AG04450 (cell line): ENCODE results near the gene DNTT. TPM values are rescaled to one million over a fixed set of nuclear protein-coding genes. Genes with fewer than 3 reads are reported as not detected.

Experiments used
- CTCF ChIA-PET: fragments of 300-600, 350-600 bp; formaldehyde crosslinking; extraction: SDS; loops from one replicate; lab custom pipeline; 2022; ENCODE audit warnings: antibody characterized with exemption, inconsistent platforms; lab: Charles Lee
- POLR2A ChIA-PET: fragments of 350-600 bp; formaldehyde crosslinking; extraction: SDS; loops from one replicate; lab custom pipeline; 2021; ENCODE audit warnings: antibody characterized with exemption, inconsistent platforms; lab: Yijun Ruan, JAX
- DNase-seq: peaks from one replicate; pipeline ENCODE4 v3.0.0-alpha.2; 2011; ENCODE audit warnings: low read depth, low spot score
- H3K27ac ChIP-seq: one replicate; pipeline ENCODE4 v1.5.1; 2012; ENCODE audit warnings: low read depth, low read length, control low read depth
- H3K27me3 ChIP-seq: one replicate; pipeline ENCODE4 v1.6.0; 2012; ENCODE audit warnings: low read length; ENCODE audit not compliant: control insufficient read depth, insufficient read depth
- H3K4me3 ChIP-seq: 2 replicates; pipeline ENCODE4 v1.5.1; 2011; ENCODE audit warnings: mild to moderate bottlenecking, low read depth, low read length, control low read depth
- H3K9me3 ChIP-seq: 2 replicates; pipeline ENCODE4 v1.5.1; 2012; ENCODE audit warnings: low read length; ENCODE audit not compliant: control insufficient read depth, insufficient read depth
- polyA minus RNA-seq: library from RNA; depleted of rRNA, polyadenylated mRNA; stranded (reverse); fragments of >200 nt; gene quantifications from 2 replicates; pipeline ENCODE4 v1.2.3, GENCODE V29; 2011; rRNA and poly(A)+ RNA removed
- polyA plus RNA-seq: library from polyadenylated mRNA; depleted of rRNA; stranded (reverse); fragments of >200 nt; gene quantifications from 2 replicates; pipeline ENCODE4 v1.2.3, GENCODE V29; 2011; rRNA removed
- TF ChIP-seq, protein P1 (sequence below): IDR thresholded peaks from 2 replicates; pipeline ENCODE4 v1.5.1; 2011; ENCODE audit warnings: low read depth, low read length, control low read depth, inconsistent platforms

DNTT gene
- polyA plus RNA-seq (not detected in 2 replicates), polyA minus RNA-seq (not detected in 2 replicates)

DNA sequence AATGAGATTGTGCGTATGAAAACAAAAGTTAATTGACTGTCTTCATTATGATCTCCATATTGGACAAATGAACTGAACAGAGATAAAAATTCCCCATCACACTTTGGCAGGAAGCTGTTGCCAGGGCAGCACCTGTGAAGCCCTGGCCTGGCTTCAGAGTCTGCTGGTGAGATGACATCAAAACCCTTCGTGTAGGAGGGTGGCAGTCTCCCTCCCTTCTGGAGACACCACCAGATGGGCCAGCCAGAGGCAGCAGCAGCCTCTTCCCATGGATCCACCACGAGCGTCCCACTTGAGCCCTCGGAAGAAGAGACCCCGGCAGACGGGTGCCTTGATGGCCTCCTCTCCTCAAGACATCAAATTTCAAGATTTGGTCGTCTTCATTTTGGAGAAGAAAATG, at the start of gene DNTT:
DNTT (plus strand) TSS at position 205 of the 400 bp plus-strand sequence; CDS start at position 269, 64 bp downstream.
- TF ChIP-seq, protein P1, sequence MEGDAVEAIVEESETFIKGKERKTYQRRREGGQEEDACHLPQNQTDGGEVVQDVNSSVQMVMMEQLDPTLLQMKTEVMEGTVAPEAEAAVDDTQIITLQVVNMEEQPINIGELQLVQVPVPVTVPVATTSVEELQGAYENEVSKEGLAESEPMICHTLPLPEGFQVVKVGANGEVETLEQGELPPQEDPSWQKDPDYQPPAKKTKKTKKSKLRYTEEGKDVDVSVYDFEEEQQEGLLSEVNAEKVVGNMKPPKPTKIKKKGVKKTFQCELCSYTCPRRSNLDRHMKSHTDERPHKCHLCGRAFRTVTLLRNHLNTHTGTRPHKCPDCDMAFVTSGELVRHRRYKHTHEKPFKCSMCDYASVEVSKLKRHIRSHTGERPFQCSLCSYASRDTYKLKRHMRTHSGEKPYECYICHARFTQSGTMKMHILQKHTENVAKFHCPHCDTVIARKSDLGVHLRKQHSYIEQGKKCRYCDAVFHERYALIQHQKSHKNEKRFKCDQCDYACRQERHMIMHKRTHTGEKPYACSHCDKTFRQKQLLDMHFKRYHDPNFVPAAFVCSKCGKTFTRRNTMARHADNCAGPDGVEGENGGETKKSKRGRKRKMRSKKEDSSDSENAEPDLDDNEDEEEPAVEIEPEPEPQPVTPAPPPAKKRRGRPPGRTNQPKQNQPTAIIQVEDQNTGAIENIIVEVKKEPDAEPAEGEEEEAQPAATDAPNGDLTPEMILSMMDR: no peak
- H3K27me3 ChIP-seq: no peaks in the 10 kb centered on the region
- H3K4me3 ChIP-seq: no peak within 1 kb of the TSS
- ChIA-PET POLR2A (no interaction called here), CTCF (interaction anchor here (1.0 kb wide), 1 partner anchor 10 kb away, joined by 3 read pairs; no protein-coding TSS in a partner anchor)
- no peak within 1 kb of the TSS for H3K27ac ChIP-seq
- no peak for DNase-seq
- H3K9me3 ChIP-seq: no peaks in the 10 kb centered on the region

DNA sequence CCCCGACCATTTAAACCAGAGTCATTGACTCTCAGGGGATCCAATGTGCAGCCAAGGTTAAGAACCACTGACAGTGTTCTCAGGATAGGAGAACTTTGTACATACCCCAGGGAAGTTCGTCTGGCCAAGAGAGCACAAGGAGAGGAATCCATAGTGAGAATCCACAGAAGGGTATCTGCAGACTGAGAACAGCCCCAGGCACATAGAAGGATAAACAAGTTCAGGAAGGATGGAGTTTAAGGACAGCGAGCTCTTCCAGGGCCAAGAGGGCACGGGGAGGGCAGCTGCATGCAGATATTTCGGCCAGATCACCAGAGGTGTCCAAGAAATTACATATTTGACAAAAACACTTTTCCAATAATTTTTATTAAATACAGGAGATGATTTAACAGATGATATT, 49.3 kb upstream of the DNTT start:
- peaks cover 10% of the 10 kb centered on the region for H3K27me3 ChIP-seq
- no peaks in the 10 kb centered on the region for H3K9me3 ChIP-seq
- DNase-seq: no peak
- H3K27ac ChIP-seq: no peak overlapping the region
- CTCF ChIA-PET: interaction anchor here (1.4 kb wide), 1 partner anchor 25 kb away, joined by 4 read pairs; no protein-coding TSS in a partner anchor
- TF ChIP-seq, protein P1: no peak
- POLR2A ChIA-PET: no interaction called here
- H3K4me3 ChIP-seq: no peak overlapping the region

DNA sequence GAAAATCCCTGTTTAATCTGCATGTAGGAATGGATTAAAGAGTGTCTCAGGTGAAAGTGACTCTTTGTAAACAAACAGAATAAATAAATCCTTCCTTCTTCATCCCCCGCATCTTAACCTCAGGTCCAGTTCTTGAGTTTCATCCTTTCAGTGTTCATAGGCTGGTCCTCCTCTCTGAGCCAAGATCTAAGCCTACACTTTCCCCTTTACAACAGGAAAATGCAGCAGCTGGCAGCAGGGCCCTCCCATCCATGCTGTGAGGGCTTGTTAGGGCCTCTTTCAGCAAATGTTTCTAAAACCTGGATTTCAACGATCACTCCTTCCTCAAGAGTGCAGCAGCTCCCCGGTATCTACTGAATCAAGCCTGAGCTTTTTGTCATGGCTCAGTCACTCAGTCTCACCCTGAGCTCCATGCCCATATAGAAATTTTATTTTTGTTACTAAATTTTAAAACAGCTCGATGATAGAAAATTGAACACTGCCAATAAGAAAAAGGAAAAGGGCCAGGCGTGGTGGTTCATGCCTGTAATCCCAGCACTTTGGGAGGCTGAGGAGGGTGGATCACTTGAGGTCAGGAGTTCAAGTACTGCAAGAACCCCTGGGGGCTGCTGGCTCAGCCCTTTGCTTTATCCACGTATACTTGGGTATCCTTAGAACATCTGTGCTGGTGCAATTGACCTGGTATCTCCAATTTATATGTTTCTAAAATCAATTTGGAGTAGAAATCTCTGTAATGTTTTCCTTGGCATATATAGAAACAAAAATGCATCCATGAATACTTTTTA, 48.5 kb upstream of the DNTT start:
- ChIA-PET CTCF (interaction anchor here (1.4 kb wide), 1 partner anchor 26 kb away, joined by 4 read pairs; no protein-coding TSS in a partner anchor), POLR2A (no interaction called here)
- Histone ChIP-seq H3K27ac (no peak overlapping the region), H3K27me3 (peaks cover 10% of the 10 kb centered on the region), H3K9me3 (no peaks in the 10 kb centered on the region), H3K4me3 (no peak overlapping the region)
- DNase-seq: no peak
- TF ChIP-seq, protein P1: no peak

DNA sequence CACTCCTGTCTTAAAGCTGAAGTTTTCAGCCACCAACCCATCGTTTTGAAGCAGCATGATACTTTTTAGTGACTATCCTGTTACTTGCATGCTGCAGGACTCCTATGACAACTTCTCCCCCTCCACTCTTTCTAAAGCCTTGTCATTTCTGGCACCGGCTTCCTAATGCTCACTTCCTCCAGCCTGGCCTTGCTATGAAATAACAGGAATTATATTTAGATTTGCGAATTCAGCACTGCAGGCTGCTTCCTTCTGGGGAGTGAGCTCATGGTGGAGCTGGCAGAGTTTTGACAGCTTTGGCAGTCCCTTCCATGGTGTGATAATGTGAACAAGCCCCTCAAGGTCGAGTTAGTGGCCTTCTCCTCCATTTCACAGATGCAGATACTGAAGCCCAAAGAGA, 46.3 kb upstream of the DNTT start:
- ChIA-PET POLR2A (no interaction called here), CTCF (no interaction called here)
- TF ChIP-seq, protein P1: no peak
- Histone ChIP-seq H3K27ac (no peak overlapping the region), H3K4me3 (no peak overlapping the region), H3K9me3 (no peaks in the 10 kb centered on the region), H3K27me3 (peaks cover 10% of the 10 kb centered on the region)
- DNase-seq: no peak

DNA sequence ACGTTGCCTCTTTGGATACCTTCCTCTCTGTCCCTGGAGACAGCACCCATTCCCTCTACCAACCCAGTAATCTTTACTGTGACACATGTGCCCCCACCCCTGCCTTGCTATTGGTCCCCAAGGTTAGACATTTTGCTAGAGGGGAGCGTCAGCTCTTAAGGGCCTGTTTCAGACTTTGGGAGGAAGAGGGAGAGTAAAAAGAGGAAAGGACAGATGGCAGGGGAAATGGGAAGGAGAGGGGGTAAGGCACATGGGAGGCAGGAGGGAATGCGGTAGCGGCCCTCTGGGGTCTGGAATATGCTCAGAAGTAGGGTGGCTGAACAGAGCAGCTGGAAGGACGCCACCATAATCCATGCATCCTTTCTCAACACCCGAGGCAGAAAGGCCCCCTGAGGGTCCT, 45.1 kb upstream of the DNTT start:
- Histone ChIP-seq H3K27ac (no peak overlapping the region), H3K4me3 (no peak overlapping the region), H3K27me3 (peaks cover 10% of the 10 kb centered on the region), H3K9me3 (no peaks in the 10 kb centered on the region)
- ChIA-PET CTCF (no interaction called here), POLR2A (no interaction called here)
- TF ChIP-seq, protein P1: no peak
- DNase-seq: no peak
